ENCODE data around the gene MIPEP.
"Not testable (repeated sequence)": the region's sequence is repeated elsewhere in the genome, so short reads cannot be mapped to it uniquely, and the experiment has no call there.

MIPEP gene

DNA sequence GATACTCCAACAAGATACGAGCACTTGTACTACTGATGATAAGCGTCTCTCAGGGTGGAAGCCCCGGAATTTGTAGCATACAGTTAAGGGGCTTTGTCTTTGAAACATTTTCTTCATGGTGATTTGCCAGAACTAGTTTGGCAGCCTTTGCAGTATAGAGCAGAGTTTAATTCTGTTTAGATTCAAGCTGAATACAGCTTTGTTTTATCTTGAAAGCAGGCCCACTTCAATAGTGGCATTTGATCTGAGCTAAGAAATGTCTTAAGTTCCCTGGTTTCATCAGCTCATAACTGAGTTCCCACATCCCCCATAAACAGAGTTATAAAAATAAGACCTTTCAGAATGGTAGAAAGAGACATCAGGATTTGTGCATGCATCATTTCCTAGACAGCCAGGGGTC is 125.9 kb downstream of the MIPEP start:
- TF ChIP-seq, protein P1, sequence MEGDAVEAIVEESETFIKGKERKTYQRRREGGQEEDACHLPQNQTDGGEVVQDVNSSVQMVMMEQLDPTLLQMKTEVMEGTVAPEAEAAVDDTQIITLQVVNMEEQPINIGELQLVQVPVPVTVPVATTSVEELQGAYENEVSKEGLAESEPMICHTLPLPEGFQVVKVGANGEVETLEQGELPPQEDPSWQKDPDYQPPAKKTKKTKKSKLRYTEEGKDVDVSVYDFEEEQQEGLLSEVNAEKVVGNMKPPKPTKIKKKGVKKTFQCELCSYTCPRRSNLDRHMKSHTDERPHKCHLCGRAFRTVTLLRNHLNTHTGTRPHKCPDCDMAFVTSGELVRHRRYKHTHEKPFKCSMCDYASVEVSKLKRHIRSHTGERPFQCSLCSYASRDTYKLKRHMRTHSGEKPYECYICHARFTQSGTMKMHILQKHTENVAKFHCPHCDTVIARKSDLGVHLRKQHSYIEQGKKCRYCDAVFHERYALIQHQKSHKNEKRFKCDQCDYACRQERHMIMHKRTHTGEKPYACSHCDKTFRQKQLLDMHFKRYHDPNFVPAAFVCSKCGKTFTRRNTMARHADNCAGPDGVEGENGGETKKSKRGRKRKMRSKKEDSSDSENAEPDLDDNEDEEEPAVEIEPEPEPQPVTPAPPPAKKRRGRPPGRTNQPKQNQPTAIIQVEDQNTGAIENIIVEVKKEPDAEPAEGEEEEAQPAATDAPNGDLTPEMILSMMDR (IDR thresholded peaks at IDR 0.05; ENCODE audit: low read depth, low read length, missing control alignments), result no peak
- H3K4me3 ChIP-seq (ENCODE audit: low read depth, low read length), result no peak overlapping the region
- no peak for DNase-seq (ENCODE audit: low read depth)

DNA sequence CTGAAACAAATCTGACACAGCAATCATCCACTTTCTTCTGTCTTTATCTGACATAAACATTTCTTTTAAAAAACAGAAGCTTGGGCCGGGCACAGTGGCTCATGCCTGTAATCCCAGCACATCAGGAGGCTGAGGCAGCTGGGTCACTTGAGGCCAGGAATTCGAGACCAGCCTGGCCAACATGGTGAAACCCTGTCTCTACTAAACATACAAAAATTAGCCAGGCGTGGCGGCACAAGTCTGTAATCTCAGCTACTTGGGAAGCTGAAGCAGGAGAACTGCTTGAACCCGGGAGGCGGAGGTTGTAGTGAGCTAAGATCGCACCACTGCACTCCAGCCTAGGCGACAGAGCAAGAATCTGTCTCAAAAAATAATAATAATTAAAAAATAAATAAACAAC is 127.4 kb downstream of the MIPEP start:
- not testable (repeated sequence) for DNase-seq (ENCODE audit: low read depth); H3K4me3 ChIP-seq (ENCODE audit: low read depth, low read length)

DNA sequence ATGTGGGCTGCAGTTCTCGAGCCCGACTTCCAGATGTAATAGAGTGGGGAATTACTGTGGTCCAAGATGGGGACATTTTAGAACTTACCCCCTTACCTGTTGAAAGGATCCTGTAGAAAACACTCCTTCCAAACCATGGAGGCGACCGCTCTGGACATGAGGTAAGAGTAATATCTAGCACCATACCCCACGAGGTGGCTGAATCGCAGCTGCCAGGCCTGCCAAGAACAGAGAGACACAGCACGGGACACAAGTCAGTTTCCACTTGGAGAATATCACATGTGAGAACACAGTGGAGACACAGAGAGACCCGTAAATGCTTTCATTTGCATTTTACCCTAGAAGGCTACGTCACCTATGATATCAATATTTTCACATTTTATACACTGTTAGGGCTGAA is 129.2 kb downstream of the MIPEP start:
- H3K4me3 ChIP-seq (ENCODE audit: low read depth, low read length), result no peak overlapping the region
- DNase-seq (ENCODE audit: low read depth), result no peak
- TF ChIP-seq, protein P1 (IDR thresholded peaks at IDR 0.05; ENCODE audit: low read depth, low read length, missing control alignments), result no peak

DNA sequence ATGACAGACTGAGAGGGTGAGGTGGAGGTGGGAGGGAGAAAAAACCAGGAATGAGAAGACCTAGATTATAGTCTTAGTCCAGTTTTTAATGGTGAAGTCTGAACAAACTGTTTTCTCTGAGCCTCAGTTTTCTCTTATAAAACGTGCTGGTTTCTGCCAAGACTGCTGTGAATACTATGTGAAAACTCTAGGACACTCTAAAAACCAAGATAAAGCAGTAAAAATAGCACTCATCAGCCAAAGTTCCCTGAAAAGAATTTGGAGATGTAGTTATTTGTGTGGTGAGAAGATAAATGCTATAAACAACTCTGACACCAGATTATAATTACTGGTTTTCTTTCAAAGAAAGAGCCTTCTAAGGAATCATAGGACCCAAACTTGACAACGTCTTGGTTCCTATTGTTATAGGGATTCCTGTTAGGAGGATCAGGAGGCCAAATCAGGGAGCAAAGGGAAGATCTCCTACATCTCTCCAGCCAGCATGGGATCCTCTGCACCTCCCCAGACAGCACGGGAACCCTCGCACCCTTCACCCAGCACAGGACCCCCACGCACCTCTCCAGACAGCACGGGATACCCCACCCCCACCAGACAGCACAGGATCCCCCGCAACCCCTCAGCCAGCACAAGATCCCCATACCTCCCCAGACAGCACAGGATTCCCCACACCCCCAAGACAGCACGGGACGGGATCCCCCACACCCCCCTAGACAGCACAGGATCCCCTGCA is 130.2 kb downstream of the MIPEP start:
- TF ChIP-seq, protein P1 (IDR thresholded peaks at IDR 0.05; ENCODE audit: low read depth, low read length, missing control alignments), result no peak
- no peak overlapping the region for H3K4me3 ChIP-seq (ENCODE audit: low read depth, low read length)
- DNase-seq (ENCODE audit: low read depth), result no peak

DNA sequence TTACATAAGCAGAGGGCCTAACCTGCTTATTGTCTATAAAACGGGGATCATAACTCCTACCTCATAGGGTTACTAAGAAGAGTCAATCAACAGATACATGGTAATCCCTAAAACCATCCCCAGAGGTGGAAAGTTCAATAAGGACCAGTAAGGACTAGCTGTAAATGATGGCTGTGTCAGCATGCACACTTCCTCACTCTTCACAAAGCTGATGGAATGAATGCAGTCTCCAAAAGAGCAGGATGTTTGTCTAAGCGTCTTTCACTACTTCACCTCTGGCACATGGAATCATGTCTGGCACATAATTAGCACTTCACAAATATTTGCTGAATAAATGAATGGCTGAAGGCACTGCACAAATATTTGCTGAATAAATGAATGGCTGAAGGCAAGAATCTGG is 134.2 kb downstream of the MIPEP start:
- TF ChIP-seq, protein P1 (IDR thresholded peaks at IDR 0.05; ENCODE audit: low read depth, low read length, missing control alignments), result no peak
- DNase-seq (ENCODE audit: low read depth), result no peak
- H3K4me3 ChIP-seq (ENCODE audit: low read depth, low read length), result no peak overlapping the region

DNA sequence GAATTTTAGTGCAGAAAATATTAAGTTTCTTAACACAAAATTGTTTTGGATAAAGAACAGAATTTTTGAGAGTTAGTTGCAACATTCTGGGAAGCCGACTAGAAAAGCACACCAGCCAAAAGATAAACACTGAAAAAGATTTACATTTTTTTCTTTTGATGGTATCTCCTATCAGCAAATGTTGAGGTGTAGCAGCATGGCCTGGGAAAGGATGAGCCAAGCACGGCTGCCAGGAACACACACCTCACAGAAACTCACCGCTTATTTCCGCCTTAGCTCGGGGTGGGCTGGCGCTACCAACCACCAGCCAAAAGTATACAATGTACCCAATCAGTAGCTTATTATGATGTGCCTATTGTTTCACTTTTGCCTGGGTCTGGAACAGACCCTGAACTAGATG is 134.7 kb downstream of the MIPEP start:
- no peak overlapping the region for H3K4me3 ChIP-seq (ENCODE audit: low read depth, low read length)
- DNase-seq (ENCODE audit: low read depth), result no peak
- TF ChIP-seq, protein P1 (IDR thresholded peaks at IDR 0.05; ENCODE audit: low read depth, low read length, missing control alignments), result no peak

DNA sequence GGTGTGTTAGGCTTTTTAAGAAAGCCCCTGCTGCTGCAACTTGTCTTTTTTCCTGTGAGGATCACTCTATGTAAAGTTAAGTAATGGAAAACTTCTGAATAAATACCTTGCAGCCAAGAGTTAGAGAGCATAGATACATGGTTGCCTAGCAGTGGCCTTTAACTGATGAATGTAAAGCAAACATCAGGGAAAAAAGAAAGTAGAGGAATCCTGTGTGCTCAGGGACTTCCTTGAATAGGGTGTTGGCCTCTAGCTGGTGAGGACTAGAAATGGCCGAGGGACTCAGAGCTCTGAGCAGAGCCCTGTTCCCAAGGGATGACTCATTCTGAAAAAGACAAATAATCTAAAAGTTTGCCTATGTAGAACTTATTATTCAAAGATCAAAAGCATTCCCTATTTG is 135.7 kb downstream of the MIPEP start:
- TF ChIP-seq, protein P1 (IDR thresholded peaks at IDR 0.05; ENCODE audit: low read depth, low read length, missing control alignments), result no peak
- no peak overlapping the region for H3K4me3 ChIP-seq (ENCODE audit: low read depth, low read length)
- DNase-seq (ENCODE audit: low read depth), result no peak
